Measurements from ENCODE around the gene GUCD1. TPM values are rescaled to one million over a fixed set of nuclear protein-coding genes. Genes with fewer than 3 reads are reported as not detected.
A peak's percentile ranks its signal among the peaks of the same experiment; 100 is the strongest.

Gene GUCD1
- total RNA-seq, 2 donors from 2014 or later, result 44.4 to 58.7 TPM

GRCh38 chr22:24519496-24519895 lies 35.4 kb downstream of the GUCD1 start:
- no peak for DNase-seq
- ATAC-seq, result no peak
- H3K4me1 ChIP-seq, result peaks cover 20% of the 10 kb centered on the region
- H3K9me3 ChIP-seq, result no peaks in the 10 kb centered on the region
- TF ChIP-seq POLR2A (IDR thresholded peaks at IDR 0.05) (no peak), CTCF (IDR thresholded peaks at IDR 0.05) (no peak)
- intact Hi-C loops (cut with DNase I), result no loop called here
- H3K27ac ChIP-seq, result no peak overlapping the region
- no peaks in the 10 kb centered on the region for H3K27me3 ChIP-seq
- no peak overlapping the region for H3K4me3 ChIP-seq
- 70 to 90% methylated on average over 5 of the region's 5 CpGs for WGBS, 2 donors
- H3K36me3 ChIP-seq (replicated peaks in 1 of 2; ENCODE audit: insufficient read depth in 1 of 2, low read depth in 2 of 2), result no peaks in the 10 kb centered on the region

DNA sequence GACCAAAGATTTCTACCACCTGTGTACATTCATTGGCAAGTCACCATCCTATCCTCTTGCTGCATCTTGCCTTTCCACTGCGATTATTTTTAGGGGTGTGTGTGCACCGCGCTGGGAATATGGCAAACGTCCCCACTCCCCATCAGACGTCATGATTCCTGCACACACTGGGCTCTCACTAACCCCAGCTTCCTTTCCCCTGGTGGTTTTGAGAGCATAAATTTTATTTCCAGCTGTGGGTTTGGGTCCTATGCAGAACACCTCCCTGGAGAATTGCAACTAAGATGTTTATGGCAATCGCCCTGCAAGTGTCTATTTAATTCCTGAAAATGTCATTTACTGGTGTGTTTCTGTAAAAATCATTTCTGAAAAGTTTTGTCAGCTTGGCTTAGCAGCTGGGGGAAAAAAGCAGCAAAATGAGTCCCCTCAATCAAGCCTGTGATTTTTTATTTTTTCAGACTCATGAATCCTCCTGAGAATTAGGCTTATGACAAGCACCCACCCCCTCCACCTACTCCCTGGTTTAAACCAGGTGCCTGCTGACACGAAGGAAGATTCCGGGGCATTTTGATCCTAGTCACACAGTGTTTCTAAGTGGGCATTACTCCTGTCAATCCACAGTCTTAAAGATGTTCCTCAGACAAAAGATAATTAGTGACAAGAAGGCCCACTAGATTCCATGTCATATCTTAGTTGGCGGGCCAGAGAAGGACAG lies 36.0 kb downstream of the GUCD1 start:
- 75 to 82% methylated on average over 9 of the region's 9 CpGs for WGBS, 2 donors
- no peak for TF ChIP-seq CTCF (IDR thresholded peaks at IDR 0.05)
- TF ChIP-seq POLR2A (IDR thresholded peaks at IDR 0.05), result no peak
- intact Hi-C loops (cut with DNase I), result no loop called here
- DNase-seq (no peak), ATAC-seq (no peak)
- no peaks in the 10 kb centered on the region for H3K9me3 ChIP-seq
- peaks cover 22% of the 10 kb centered on the region for H3K4me1 ChIP-seq
- H3K27ac ChIP-seq, result no peak overlapping the region
- no peaks in the 10 kb centered on the region for H3K36me3 ChIP-seq (replicated peaks in 1 of 2; ENCODE audit: insufficient read depth in 1 of 2, low read depth in 2 of 2)
- no peaks in the 10 kb centered on the region for H3K27me3 ChIP-seq
- no peak overlapping the region for H3K4me3 ChIP-seq

- ATAC-seq, result no peak
- peaks cover 23% of the 10 kb centered on the region for H3K4me1 ChIP-seq
- WGBS, 2 donors, result 85 to 89% methylated on average over 3 of the region's 3 CpGs
- no peak for DNase-seq
- H3K27ac ChIP-seq, result no peak overlapping the region
- no peak overlapping the region for H3K4me3 ChIP-seq
- no peaks in the 10 kb centered on the region for H3K9me3 ChIP-seq
- TF ChIP-seq CTCF (IDR thresholded peaks at IDR 0.05) (no peak), POLR2A (IDR thresholded peaks at IDR 0.05) (no peak)
- H3K36me3 ChIP-seq (replicated peaks in 1 of 2; ENCODE audit: insufficient read depth in 1 of 2, low read depth in 2 of 2), result no peaks in the 10 kb centered on the region
- intact Hi-C loops (cut with DNase I), result no loop called here
- H3K27me3 ChIP-seq, result no peaks in the 10 kb centered on the region
Measured at GRCh38 chr22:24518228-24518627, 36.7 kb downstream of the GUCD1 start.

GRCh38 chr22:24517446-24517845 lies 37.5 kb downstream of the GUCD1 start:
- H3K27me3 ChIP-seq, result no peaks in the 10 kb centered on the region
- no peak overlapping the region for H3K27ac ChIP-seq
- no peak overlapping the region for H3K4me3 ChIP-seq
- whole genome bisulfite sequencing, 2 donors, result 97% methylated on average over 2 of the region's 2 CpGs; no CpG with 5 or more reads in 1 of the 2 donors
- intact Hi-C loops (cut with DNase I), result no loop called here
- no peaks in the 10 kb centered on the region for H3K36me3 ChIP-seq (replicated peaks in 1 of 2; ENCODE audit: insufficient read depth in 1 of 2, low read depth in 2 of 2)
- ATAC-seq (no peak), DNase-seq (no peak)
- no peak for TF ChIP-seq POLR2A (IDR thresholded peaks at IDR 0.05)
- H3K4me1 ChIP-seq, result peaks cover 23% of the 10 kb centered on the region
- no peaks in the 10 kb centered on the region for H3K9me3 ChIP-seq

DNA sequence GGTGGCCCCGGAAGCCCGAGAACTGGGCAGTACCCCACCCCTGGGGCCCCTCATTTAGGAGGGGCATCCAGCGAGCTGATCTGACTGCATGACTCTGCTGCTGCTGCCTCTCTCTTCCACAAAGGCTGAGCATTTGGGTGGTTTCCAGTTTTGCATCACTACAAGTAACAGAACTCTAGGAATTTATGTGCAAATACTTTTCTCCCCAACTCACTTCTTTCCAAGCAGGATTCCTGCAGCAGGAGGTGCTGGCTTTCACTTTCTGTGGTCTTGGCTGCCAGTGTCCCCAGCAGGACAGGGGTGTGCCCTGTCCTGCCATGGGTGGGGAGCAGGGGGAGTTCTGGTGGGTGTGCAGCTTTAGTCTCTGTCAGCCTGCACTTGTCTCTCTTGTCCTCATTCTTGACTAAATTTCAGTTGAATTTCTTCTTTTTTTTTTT lies 38.6 kb downstream of the GUCD1 start:
- Histone ChIP-seq H3K9me3 (no peaks in the 10 kb centered on the region), H3K27me3 (no peaks in the 10 kb centered on the region), H3K4me1 (peaks cover 24% of the 10 kb centered on the region), H3K27ac (peak overlapping the region in 1 of 4 donors; percentile 10), H3K4me3 (no peak overlapping the region), H3K36me3 (replicated peaks in 1 of 2; ENCODE audit: insufficient read depth in 1 of 2, low read depth in 2 of 2) (no peaks in the 10 kb centered on the region)
- WGBS, 2 donors, result 44 to 60% methylated on average over 1 to 3 of the region's 3 CpGs
- TF ChIP-seq CTCF (IDR thresholded peaks at IDR 0.05) (no peak), POLR2A (IDR thresholded peaks at IDR 0.05) (no peak)
- intact Hi-C loops (cut with DNase I), result no loop called here
- peak in 2 of 4 donors; percentile 38 to 42 for DNase-seq
- ATAC-seq, result peak; percentile 40
